ENCODE results near the gene SLC10A7. TPM values are rescaled to one million over a fixed set of nuclear protein-coding genes. Genes with fewer than 3 reads are reported as not detected.

Gene SLC10A7
- total and polyA plus RNA-seq, 2 donors from 2014 or later = 1.9 to 15.1 TPM

GRCh38 chr4:146525754-146526153 lies 4.0 kb upstream of the SLC10A7 start:
- DNase-seq = no peak
- TF ChIP-seq, protein P1, sequence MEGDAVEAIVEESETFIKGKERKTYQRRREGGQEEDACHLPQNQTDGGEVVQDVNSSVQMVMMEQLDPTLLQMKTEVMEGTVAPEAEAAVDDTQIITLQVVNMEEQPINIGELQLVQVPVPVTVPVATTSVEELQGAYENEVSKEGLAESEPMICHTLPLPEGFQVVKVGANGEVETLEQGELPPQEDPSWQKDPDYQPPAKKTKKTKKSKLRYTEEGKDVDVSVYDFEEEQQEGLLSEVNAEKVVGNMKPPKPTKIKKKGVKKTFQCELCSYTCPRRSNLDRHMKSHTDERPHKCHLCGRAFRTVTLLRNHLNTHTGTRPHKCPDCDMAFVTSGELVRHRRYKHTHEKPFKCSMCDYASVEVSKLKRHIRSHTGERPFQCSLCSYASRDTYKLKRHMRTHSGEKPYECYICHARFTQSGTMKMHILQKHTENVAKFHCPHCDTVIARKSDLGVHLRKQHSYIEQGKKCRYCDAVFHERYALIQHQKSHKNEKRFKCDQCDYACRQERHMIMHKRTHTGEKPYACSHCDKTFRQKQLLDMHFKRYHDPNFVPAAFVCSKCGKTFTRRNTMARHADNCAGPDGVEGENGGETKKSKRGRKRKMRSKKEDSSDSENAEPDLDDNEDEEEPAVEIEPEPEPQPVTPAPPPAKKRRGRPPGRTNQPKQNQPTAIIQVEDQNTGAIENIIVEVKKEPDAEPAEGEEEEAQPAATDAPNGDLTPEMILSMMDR (IDR thresholded peaks at IDR 0.05; ENCODE audit: borderline replicate concordance, extremely low read depth, insufficient read depth) = no peak
- intact Hi-C loops (cut with DNase I) = no loop called here
- Histone ChIP-seq H3K27me3 (ENCODE audit: control insufficient read depth, insufficient read depth, low read length) (no peaks in the 10 kb centered on the region), H3K36me3 (ENCODE audit: control insufficient read depth in 2 of 3, insufficient read depth in 3 of 3, low read length in 3 of 3) (no peaks in the 10 kb centered on the region), H3K4me1 (ENCODE audit: control insufficient read depth in 2 of 3, insufficient read depth in 2 of 3, low read depth in 1 of 3, low read length in 3 of 3) (peaks cover 0 to 7% (median 0%) of the 10 kb centered on the region in 3 donors), H3K9me3 (ENCODE audit: control insufficient read depth in 2 of 3, insufficient read depth in 1 of 3, low read length in 3 of 3) (no peaks in the 10 kb centered on the region), H3K4me3 (ENCODE audit: low read length in 3 of 3) (no peak overlapping the region), H3K27ac (ENCODE audit: low read depth in 2 of 2, low read length in 2 of 2) (no peak overlapping the region), H3K9ac (ENCODE audit: low read length in 3 of 3) (no peak overlapping the region)
- FAIRE-seq = no peak

GRCh38 chr4:146524663-146525062 lies 2.9 kb upstream of the SLC10A7 start:
- intact Hi-C loops (cut with DNase I) = no loop called here
- FAIRE-seq (no peak), DNase-seq (no peak)
- Histone ChIP-seq H3K36me3 (ENCODE audit: control insufficient read depth in 2 of 3, insufficient read depth in 3 of 3, low read length in 3 of 3) (no peaks in the 10 kb centered on the region), H3K4me3 (ENCODE audit: low read length in 3 of 3) (no peak overlapping the region), H3K27ac (ENCODE audit: low read depth in 2 of 2, low read length in 2 of 2) (no peak overlapping the region), H3K9me3 (ENCODE audit: control insufficient read depth in 2 of 3, insufficient read depth in 1 of 3, low read length in 3 of 3) (no peaks in the 10 kb centered on the region), H3K27me3 (ENCODE audit: control insufficient read depth, insufficient read depth, low read length) (no peaks in the 10 kb centered on the region), H3K4me1 (ENCODE audit: control insufficient read depth in 2 of 3, insufficient read depth in 2 of 3, low read depth in 1 of 3, low read length in 3 of 3) (peaks cover 2 to 7% (median 2%) of the 10 kb centered on the region in 3 donors), H3K9ac (ENCODE audit: low read length in 3 of 3) (no peak overlapping the region)
- TF ChIP-seq, protein P1 (IDR thresholded peaks at IDR 0.05; ENCODE audit: borderline replicate concordance, extremely low read depth, insufficient read depth) = no peak

- no peaks in the 10 kb centered on the region for H3K9me3 ChIP-seq (ENCODE audit: control insufficient read depth in 2 of 3, insufficient read depth in 1 of 3, low read length in 3 of 3)
- FAIRE-seq = no peak
- peak overlapping the region; percentile 77 to 91 (median 90) for H3K9ac ChIP-seq (ENCODE audit: low read length in 3 of 3)
- H3K27me3 ChIP-seq (ENCODE audit: control insufficient read depth, insufficient read depth, low read length) = no peaks in the 10 kb centered on the region
- TF ChIP-seq, protein P1 (IDR thresholded peaks at IDR 0.05; ENCODE audit: borderline replicate concordance, extremely low read depth, insufficient read depth) = no peak
- intact Hi-C loops (cut with DNase I) = no loop called here
- H3K27ac ChIP-seq (ENCODE audit: low read depth in 2 of 2, low read length in 2 of 2) = no peak overlapping the region
- peak overlapping the region; percentile 86 to 96 (median 96) for H3K4me3 ChIP-seq (ENCODE audit: low read length in 3 of 3)
- DNase-seq = peak in 1 of 5 donors; percentile 43
- H3K36me3 ChIP-seq (ENCODE audit: control insufficient read depth in 2 of 3, insufficient read depth in 3 of 3, low read length in 3 of 3) = no peaks in the 10 kb centered on the region
- peaks cover 2 to 7% (median 2%) of the 10 kb centered on the region in 3 donors for H3K4me1 ChIP-seq (ENCODE audit: control insufficient read depth in 2 of 3, insufficient read depth in 2 of 3, low read depth in 1 of 3, low read length in 3 of 3)
These were observed 1.1 kb upstream of the SLC10A7 start for GRCh38 chr4:146522869-146523205.
